Rectal smooth muscle tissue (tissue), 1 donor: ENCODE measurements around the gene CCDC9B.

Source experiments
- H3K27ac ChIP-seq: one replicate; pipeline ENCODE4 v1.7.0; 2013; ENCODE audit warnings: low read depth, low read length, inconsistent platforms
- H3K27me3 ChIP-seq: one replicate; pipeline ENCODE4 v1.7.0; 2013; ENCODE audit warnings: low read length; ENCODE audit not compliant: control insufficient read depth, insufficient read depth
- H3K36me3 ChIP-seq: one replicate; pipeline ENCODE4 v1.7.0; 2013; ENCODE audit warnings: low read length; ENCODE audit not compliant: control insufficient read depth, insufficient read depth
- H3K4me1 ChIP-seq: one replicate; pipeline ENCODE4 v1.7.0; 2013; ENCODE audit warnings: low read length; ENCODE audit not compliant: control insufficient read depth, insufficient read depth
- H3K4me3 ChIP-seq: one replicate; pipeline ENCODE4 v1.7.0; 2013; ENCODE audit warnings: low read length
- H3K9ac ChIP-seq: one replicate; pipeline ENCODE4 v1.7.0; 2013; ENCODE audit warnings: low read length

Gene CCDC9B

GRCh38 chr15:40283615-40284300, 57.0 kb downstream of the CCDC9B start:
- Histone ChIP-seq H3K27me3 (peaks cover 14% of the 10 kb centered on the region), H3K4me3 (no peak overlapping the region), H3K9ac (no peak overlapping the region), H3K27ac (no peak overlapping the region), H3K36me3 (no peaks in the 10 kb centered on the region), H3K4me1 (peaks cover 11% of the 10 kb centered on the region)

- peaks cover 14% of the 10 kb centered on the region for H3K27me3 ChIP-seq
- no peak within 1 kb of the TSS for H3K27ac ChIP-seq
Observed at GRCh38 chr15:40282869-40283614, 57.7 kb downstream of the CCDC9B start, which contains the start of gene ANKRD63. Gene ANKRD63 (minus strand): TSS chr15:40283064. CDS start chr15:40282586, 478 bp downstream.

GRCh38 chr15:40282147-40282868, 58.4 kb downstream of the CCDC9B start:
- Histone ChIP-seq H3K4me3 (peak overlapping the region; percentile 62), H3K9ac (no peak overlapping the region), H3K27ac (no peak overlapping the region), H3K4me1 (peaks cover 11% of the 10 kb centered on the region), H3K36me3 (no peaks in the 10 kb centered on the region), H3K27me3 (peaks cover 14% of the 10 kb centered on the region)

More at GRCh38 chr15:40282869-40283614, 57.7 kb downstream of the CCDC9B start, which contains the start of gene ANKRD63:
- H3K4me1 ChIP-seq: peaks cover 11% of the 10 kb centered on the region
- H3K9ac ChIP-seq: no peak within 1 kb of the TSS
- no peaks in the 10 kb centered on the region for H3K36me3 ChIP-seq
- H3K4me3 ChIP-seq: peak within 1 kb of the TSS; percentile 62

- Histone ChIP-seq H3K4me1 (peaks cover 11% of the 10 kb centered on the region), H3K4me3 (peak overlapping the region; percentile 62), H3K9ac (no peak overlapping the region), H3K27me3 (peaks cover 14% of the 10 kb centered on the region), H3K36me3 (no peaks in the 10 kb centered on the region), H3K27ac (no peak overlapping the region)
Observed at GRCh38 chr15:40281801-40282146, 59.0 kb downstream of the CCDC9B start.
